H1 (cell line): ENCODE data around the gene MYH9. TPM values are rescaled to one million over a fixed set of nuclear protein-coding genes. Genes with fewer than 3 reads are reported as not detected.

Source experiments
- CTCF ChIA-PET: fragments of 300-600 bp; sonication (Branson Sonifier 250); formaldehyde crosslinking; loops from one replicate; lab custom pipeline; 2021; ENCODE audit not compliant: partially characterized antibody; lab: Charles Lee
- POLR2A ChIA-PET: fragments of 300-600 bp; sonication (Branson Sonifier 250); formaldehyde crosslinking; loops from one replicate; lab custom pipeline; 2021; ENCODE audit warnings: inconsistent platforms; ENCODE audit not compliant: partially characterized antibody; lab: Charles Lee
- DNase-seq, 2 experiments: peaks; one replicate each; pipeline versions ENCODE4 v3.0.0 to v3.0.0-alpha.2; 2010 to 2022; ENCODE audit warnings: low spot score in 2 of 2, low read depth in 1 of 2, mixed read lengths in 1 of 2
- FAIRE-seq: peaks from 2 replicates; lab custom pipeline; 2011; peaks lifted over from hg19 to GRCh38; lab: Jason Lieb, UNC
- H2AFZ ChIP-seq: 2 replicates; pipeline ENCODE4 v1.8.1; 2012; ENCODE audit warnings: low read length, inconsistent platforms
- H2AK5ac ChIP-seq: 2 replicates; pipeline ENCODE4 v1.6.1; 2013; ENCODE audit warnings: low read depth, low read length
- H2BK120ac ChIP-seq: replicated peaks from 2 replicates; pipeline ENCODE3; 2013; ENCODE audit warnings: low read depth, low read length, inconsistent platforms
- H2BK12ac ChIP-seq: 2 replicates; pipeline ENCODE4 v1.6.1; 2013; ENCODE audit warnings: low read depth, low read length
- H2BK15ac ChIP-seq: 2 replicates; pipeline ENCODE4 v1.6.1; 2013; ENCODE audit warnings: low read length
- H2BK20ac ChIP-seq: 2 replicates; pipeline ENCODE4 v1.6.1; 2013; ENCODE audit warnings: low read length
- H2BK5ac ChIP-seq: 2 replicates; pipeline ENCODE4 v1.6.1; 2013; ENCODE audit warnings: low read depth, low read length
- H3K14ac ChIP-seq: 2 replicates; pipeline ENCODE4 v1.6.1; 2013; ENCODE audit warnings: inconsistent platforms; ENCODE audit not compliant: insufficient read length
- H3K18ac ChIP-seq: 2 replicates; pipeline ENCODE4 v1.6.1; 2013; ENCODE audit warnings: low read length; ENCODE audit errors: extremely low read depth
- H3K23ac ChIP-seq: 2 replicates; pipeline ENCODE4 v1.6.1; 2013; ENCODE audit warnings: inconsistent platforms; ENCODE audit not compliant: insufficient read length
- H3K23me2 ChIP-seq: 2 replicates; pipeline ENCODE4 v1.6.1; 2013; ENCODE audit warnings: low read depth, low read length
- H3K27ac ChIP-seq: 2 replicates; pipeline ENCODE4 v1.6.1; 2011; ENCODE audit warnings: low read depth, low read length, inconsistent platforms
- H3K27me3 ChIP-seq, 4 experiments: replicated peaks in 1 of 4; 1 replicate in 1 of 4; 2 replicates in 3 of 4; pipeline versions ENCODE4 v1.6.1 to v1.8.1; 2011 to 2013; ENCODE audit warnings: low read length in 3 of 4, mild to moderate bottlenecking in 3 of 4, inconsistent platforms in 2 of 4, mixed read lengths in 2 of 4, moderate library complexity in 1 of 4; ENCODE audit not compliant: control insufficient read depth in 3 of 4, insufficient read depth in 3 of 4; ENCODE audit errors: extremely low read depth in 1 of 4
- H3K36me3 ChIP-seq, 4 experiments: 2 replicates each; pipeline versions ENCODE4 v1.6.1 to v1.8.1; 2011 to 2013; ENCODE audit warnings: mild to moderate bottlenecking in 4 of 4, low read length in 3 of 4, moderate library complexity in 2 of 4, control low read depth in 1 of 4, inconsistent platforms in 1 of 4; ENCODE audit not compliant: insufficient read depth in 4 of 4, control insufficient read depth in 2 of 4
- H3K4ac ChIP-seq: replicated peaks from 2 replicates; pipeline ENCODE3; 2013; ENCODE audit warnings: low read length, low read depth, mixed read lengths, inconsistent platforms; ENCODE audit not compliant: insufficient read length
- H3K4me1 ChIP-seq, 4 experiments: replicated peaks in 1 of 4; 1 replicate in 1 of 4; 2 replicates in 3 of 4; pipeline versions ENCODE4 v1.6.1 to v1.8.1; 2011 to 2013; ENCODE audit warnings: low read length in 3 of 4, inconsistent platforms in 2 of 4, mixed read lengths in 1 of 4; ENCODE audit not compliant: insufficient read depth in 4 of 4, control insufficient read depth in 3 of 4
- H3K4me2 ChIP-seq, 2 experiments: 2 replicates each; pipeline versions ENCODE4 v1.6.1 to v1.8.1; 2011 to 2013; ENCODE audit warnings: low read depth in 2 of 2, low read length in 2 of 2, control low read depth in 1 of 2, inconsistent platforms in 1 of 2, mild to moderate bottlenecking in 1 of 2; ENCODE audit not compliant: insufficient read depth in 1 of 2
- H3K4me3 ChIP-seq, 4 experiments: fragments of 200-600, 300-600 bp in 1 of 4; sonication (generic), shearing (Covaris generic), sonication (Bioruptor Twin) in 1 of 4; 2 replicates each; pipeline versions ENCODE4 v1.5.1 to v1.8.1; 2011 to 2016; ENCODE audit warnings: low read length in 4 of 4, low read depth in 3 of 4, control low read depth in 2 of 4, inconsistent platforms in 2 of 4, mild to moderate bottlenecking in 2 of 4, mixed read lengths in 1 of 4, moderate library complexity in 1 of 4; ENCODE audit not compliant: insufficient read depth in 2 of 4; ENCODE audit errors: extremely low read depth in 1 of 4
- H3K56ac ChIP-seq: replicated peaks from 2 replicates; pipeline ENCODE3; 2013; ENCODE audit warnings: low read depth, mild to moderate bottlenecking, mixed read lengths, low read length, inconsistent platforms; ENCODE audit not compliant: insufficient read length
- H3K79me1 ChIP-seq: 2 replicates; pipeline ENCODE4 v1.6.1; 2013; ENCODE audit warnings: low read depth, low read length, control low read depth
- H3K79me2 ChIP-seq, 2 experiments: 2 replicates each; pipeline versions ENCODE4 v1.6.1 to v1.8.1; 2012 to 2013; ENCODE audit warnings: low read length in 2 of 2, mild to moderate bottlenecking in 2 of 2, inconsistent platforms in 1 of 2; ENCODE audit not compliant: insufficient read depth in 2 of 2, control insufficient read depth in 1 of 2
- H3K9ac ChIP-seq, 4 experiments: replicated peaks in 1 of 4; 1 replicate in 1 of 4; 2 replicates in 3 of 4; pipeline versions ENCODE4 v1.6.1 to v1.8.1; 2011 to 2013; ENCODE audit warnings: low read depth in 3 of 4, low read length in 3 of 4, control low read depth in 2 of 4, mild to moderate bottlenecking in 2 of 4, moderate library complexity in 2 of 4, inconsistent platforms in 1 of 4; ENCODE audit errors: extremely low read depth in 1 of 4
- H3K9me3 ChIP-seq, 2 experiments: 2 replicates each; pipeline versions ENCODE4 v1.6.1 to v1.8.1; 2012 to 2013; ENCODE audit warnings: mild to moderate bottlenecking in 2 of 2, moderate library complexity in 2 of 2, control low read depth in 1 of 2, inconsistent platforms in 1 of 2, low read depth in 1 of 2, low read length in 1 of 2, mixed read lengths in 1 of 2; ENCODE audit not compliant: insufficient read depth in 2 of 2
- H4K20me1 ChIP-seq, 2 experiments: replicated peaks in 1 of 2; 2 replicates each; pipeline versions ENCODE3 to v1.8.1; 2011 to 2013; ENCODE audit warnings: inconsistent platforms in 2 of 2, low read length in 2 of 2, mild to moderate bottlenecking in 1 of 2; ENCODE audit not compliant: insufficient read depth in 2 of 2, control insufficient read depth in 1 of 2
- H4K5ac ChIP-seq: 2 replicates; pipeline ENCODE4 v1.6.1; 2013; ENCODE audit warnings: low read length, low read depth, mixed read lengths, inconsistent platforms; ENCODE audit not compliant: insufficient read length
- H4K8ac ChIP-seq: 2 replicates; pipeline ENCODE4 v1.8.0; 2013; ENCODE audit warnings: mild to moderate bottlenecking, moderate library complexity, low read length, inconsistent platforms; ENCODE audit not compliant: insufficient read depth; ENCODE audit errors: extremely low read depth
- H4K91ac ChIP-seq: replicated peaks from 2 replicates; pipeline ENCODE3; 2013; ENCODE audit warnings: low read length, mixed read lengths, inconsistent platforms; ENCODE audit not compliant: insufficient read length
- CREB1 ChIP-seq: IDR thresholded peaks from 2 replicates; pipeline ENCODE4 v1.6.1; 2012; ENCODE audit warnings: inconsistent platforms
- E2F6 ChIP-seq: IDR thresholded peaks from 2 replicates; pipeline ENCODE4 v1.6.1; 2012; ENCODE audit warnings: inconsistent platforms
- WGBS, 2 experiments: shearing (Covaris generic) in 1 of 2; methylation state at CpG; one replicate each; pipeline versions ENCODE4 v1.1.6 to v1.1.7; 2013 to 2015; ENCODE audit warnings: low lambda C conversion rate in 2 of 2, mixed read lengths in 2 of 2, inconsistent platforms in 1 of 2, low coverage in 1 of 2, missing lambda C conversion rate in 1 of 2; ENCODE audit not compliant: insufficient replicate concordance in 2 of 2, insufficient coverage in 1 of 2, insufficient read length in 1 of 2; ENCODE audit errors: extremely low coverage in 1 of 2, missing lambda C conversion rate in 1 of 2; 5-methylcytosine and 5-hydroxymethylcytosine counted together
- polyA plus RNA-seq, 7 experiments: library from polyadenylated mRNA; depleted of rRNA in 3 of 7; stranded (reverse) in 5 of 7; unstranded in 2 of 7; fragments of >200 nt in 5 of 7; fragments of 200-250 nt in 2 of 7; gene quantifications; 1 replicate in 5 of 7; 2 replicates in 1 of 7; 4 replicates in 1 of 7; pipeline versions ENCODE4 v1.2.1 to v1.2.3, GENCODE V29; 2011 to 2013; ENCODE audit warnings: missing spikeins in 2 of 7, mixed read lengths in 2 of 7
- total RNA-seq: library from RNA; stranded (reverse); fragmentation: NEBNext Ultra II Directional; extraction: Animal tissue kit (Norgen Biotek cat#: 25700); gene quantifications from 2 replicates; pipeline ENCODE4 v1.2.1, GENCODE V29; 2021
- TF ChIP-seq, protein P1 (sequence below): IDR thresholded peaks from 2 replicates; pipeline ENCODE4 v1.6.1; 2011; ENCODE audit warnings: low read length, improper control_type of control experiment

The MYH9 gene
- total and polyA plus RNA-seq, 2 of the 8 experiments (the other 6 are each of a cell fraction or from before 2014, with no cell fraction given): 24.9 to 322 TPM

- no peak overlapping the region for H3K18ac ChIP-seq
- no peak overlapping the region for H2AK5ac ChIP-seq
- no peak overlapping the region for H2BK120ac ChIP-seq
- no peak overlapping the region for H3K56ac ChIP-seq
- DNase-seq: no peak
- no peak for FAIRE-seq
- no peak overlapping the region for H3K9ac ChIP-seq
- no peak overlapping the region for H2AFZ ChIP-seq
- no peaks in the 10 kb centered on the region for H3K27me3 ChIP-seq
- H4K20me1 ChIP-seq: no peaks in the 10 kb centered on the region
- H3K14ac ChIP-seq: no peak overlapping the region
- H3K27ac ChIP-seq: no peak overlapping the region
- no peak overlapping the region for H3K4ac ChIP-seq
- POLR2A ChIA-PET: interaction anchor here (1.8 kb wide), 4 partner anchors 10 to 76 kb away, joined by 4 to 7 read pairs (median 4); partner anchors contain the start of gene MYH9
- TF ChIP-seq, protein P1, sequence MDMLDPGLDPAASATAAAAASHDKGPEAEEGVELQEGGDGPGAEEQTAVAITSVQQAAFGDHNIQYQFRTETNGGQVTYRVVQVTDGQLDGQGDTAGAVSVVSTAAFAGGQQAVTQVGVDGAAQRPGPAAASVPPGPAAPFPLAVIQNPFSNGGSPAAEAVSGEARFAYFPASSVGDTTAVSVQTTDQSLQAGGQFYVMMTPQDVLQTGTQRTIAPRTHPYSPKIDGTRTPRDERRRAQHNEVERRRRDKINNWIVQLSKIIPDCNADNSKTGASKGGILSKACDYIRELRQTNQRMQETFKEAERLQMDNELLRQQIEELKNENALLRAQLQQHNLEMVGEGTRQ: no peak
- TF ChIP-seq CREB1: no peak
- no peak for TF ChIP-seq E2F6
- TF ChIP-seq, all 59 proteins: peak for 0
- Histone ChIP-seq H3K4me1 (peaks cover 0 to 5% (median 1%) of the 10 kb centered on the region in 4 experiments; a peak in 3 of 7 replicates), H3K23ac (no peak overlapping the region), H4K91ac (no peak overlapping the region), H3K9me3 (no peaks in the 10 kb centered on the region), H3K23me2 (no peaks in the 10 kb centered on the region; the same call in 1 of the 2 replicates), H4K8ac (no peak overlapping the region), H3K79me2 (no peaks in the 10 kb centered on the region), H3K79me1 (no peaks in the 10 kb centered on the region), H3K4me3 (no peak overlapping the region), H2BK12ac (no peak overlapping the region), H2BK5ac (no peak overlapping the region), H4K5ac (no peak overlapping the region), H2BK15ac (no peak overlapping the region), H3K36me3 (no peaks in the 10 kb centered on the region), H3K4me2 (no peak overlapping the region), H2BK20ac (no peak overlapping the region)
- WGBS, 2 experiments: 99% methylated on average over 6 of the region's 6 CpGs; no CpG with 5 or more reads in 1 of the 2 experiments
- CTCF ChIA-PET: interaction anchor here (1.5 kb wide), 1 partner anchor 43 kb away, joined by 5 read pairs; no protein-coding TSS in a partner anchor
Observed at GRCh38 chr22:36405221-36405661, 17.5 kb upstream of the MYH9 start.
